Ishikawa (cell line): ENCODE measurements around the gene SEL1L.

Source experiments
- CEBPB ChIP-seq: IDR thresholded peaks from 2 replicates; pipeline ENCODE4 v1.6.1; 2012
- EGR1 ChIP-seq: IDR thresholded peaks from 2 replicates; pipeline ENCODE4 v1.6.1; 2012
- EP300 ChIP-seq: IDR thresholded peaks from 2 replicates; pipeline ENCODE4 v1.6.1; 2012; ENCODE audit warnings: borderline replicate concordance
- FOXM1 ChIP-seq: IDR thresholded peaks from 2 replicates; pipeline ENCODE4 v1.6.1; 2012; ENCODE audit warnings: low read depth, borderline replicate concordance
- NFIC ChIP-seq: IDR thresholded peaks from 2 replicates; pipeline ENCODE4 v1.6.1; 2012
- RAD21 ChIP-seq: IDR thresholded peaks from 2 replicates; pipeline ENCODE4 v1.6.1; 2012; ENCODE audit warnings: low read depth
- TAF1 ChIP-seq: IDR thresholded peaks from 2 replicates; pipeline ENCODE4 v1.6.1; 2012; ENCODE audit warnings: low read depth, mild to moderate bottlenecking
- TCF12 ChIP-seq: IDR thresholded peaks from 2 replicates; pipeline ENCODE4 v1.6.1; 2012; ENCODE audit warnings: low read depth
- TEAD4 ChIP-seq: IDR thresholded peaks from 2 replicates; pipeline ENCODE4 v1.6.1; 2012
- USF1 ChIP-seq: IDR thresholded peaks from 2 replicates; pipeline ENCODE4 v1.6.1; 2012
- YY1 ChIP-seq: IDR thresholded peaks from 2 replicates; pipeline ENCODE4 v1.6.1; 2012; ENCODE audit warnings: low read depth
- TF ChIP-seq, protein P1 (sequence below): IDR thresholded peaks from 2 replicates; pipeline ENCODE4 v1.6.1; 2012; ENCODE audit warnings: low read depth, mild to moderate bottlenecking
- TF ChIP-seq, protein P2 (sequence below): IDR thresholded peaks from 2 replicates; pipeline ENCODE4 v1.6.1; 2012

The SEL1L gene

GRCh38 chr14:81571437-81571836, 37.8 kb upstream of the SEL1L start:
- TF ChIP-seq EGR1 (no peak), TCF12 (no peak)

- TF ChIP-seq YY1 (no peak), USF1 (no peak), TEAD4 (no peak)
- TF ChIP-seq, protein P1, sequence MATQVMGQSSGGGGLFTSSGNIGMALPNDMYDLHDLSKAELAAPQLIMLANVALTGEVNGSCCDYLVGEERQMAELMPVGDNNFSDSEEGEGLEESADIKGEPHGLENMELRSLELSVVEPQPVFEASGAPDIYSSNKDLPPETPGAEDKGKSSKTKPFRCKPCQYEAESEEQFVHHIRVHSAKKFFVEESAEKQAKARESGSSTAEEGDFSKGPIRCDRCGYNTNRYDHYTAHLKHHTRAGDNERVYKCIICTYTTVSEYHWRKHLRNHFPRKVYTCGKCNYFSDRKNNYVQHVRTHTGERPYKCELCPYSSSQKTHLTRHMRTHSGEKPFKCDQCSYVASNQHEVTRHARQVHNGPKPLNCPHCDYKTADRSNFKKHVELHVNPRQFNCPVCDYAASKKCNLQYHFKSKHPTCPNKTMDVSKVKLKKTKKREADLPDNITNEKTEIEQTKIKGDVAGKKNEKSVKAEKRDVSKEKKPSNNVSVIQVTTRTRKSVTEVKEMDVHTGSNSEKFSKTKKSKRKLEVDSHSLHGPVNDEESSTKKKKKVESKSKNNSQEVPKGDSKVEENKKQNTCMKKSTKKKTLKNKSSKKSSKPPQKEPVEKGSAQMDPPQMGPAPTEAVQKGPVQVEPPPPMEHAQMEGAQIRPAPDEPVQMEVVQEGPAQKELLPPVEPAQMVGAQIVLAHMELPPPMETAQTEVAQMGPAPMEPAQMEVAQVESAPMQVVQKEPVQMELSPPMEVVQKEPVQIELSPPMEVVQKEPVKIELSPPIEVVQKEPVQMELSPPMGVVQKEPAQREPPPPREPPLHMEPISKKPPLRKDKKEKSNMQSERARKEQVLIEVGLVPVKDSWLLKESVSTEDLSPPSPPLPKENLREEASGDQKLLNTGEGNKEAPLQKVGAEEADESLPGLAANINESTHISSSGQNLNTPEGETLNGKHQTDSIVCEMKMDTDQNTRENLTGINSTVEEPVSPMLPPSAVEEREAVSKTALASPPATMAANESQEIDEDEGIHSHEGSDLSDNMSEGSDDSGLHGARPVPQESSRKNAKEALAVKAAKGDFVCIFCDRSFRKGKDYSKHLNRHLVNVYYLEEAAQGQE, result peak; percentile 37; the same call in 1 of the 2 replicates
Measured at GRCh38 chr14:81567302-81567701, 33.6 kb upstream of the SEL1L start.

DNA sequence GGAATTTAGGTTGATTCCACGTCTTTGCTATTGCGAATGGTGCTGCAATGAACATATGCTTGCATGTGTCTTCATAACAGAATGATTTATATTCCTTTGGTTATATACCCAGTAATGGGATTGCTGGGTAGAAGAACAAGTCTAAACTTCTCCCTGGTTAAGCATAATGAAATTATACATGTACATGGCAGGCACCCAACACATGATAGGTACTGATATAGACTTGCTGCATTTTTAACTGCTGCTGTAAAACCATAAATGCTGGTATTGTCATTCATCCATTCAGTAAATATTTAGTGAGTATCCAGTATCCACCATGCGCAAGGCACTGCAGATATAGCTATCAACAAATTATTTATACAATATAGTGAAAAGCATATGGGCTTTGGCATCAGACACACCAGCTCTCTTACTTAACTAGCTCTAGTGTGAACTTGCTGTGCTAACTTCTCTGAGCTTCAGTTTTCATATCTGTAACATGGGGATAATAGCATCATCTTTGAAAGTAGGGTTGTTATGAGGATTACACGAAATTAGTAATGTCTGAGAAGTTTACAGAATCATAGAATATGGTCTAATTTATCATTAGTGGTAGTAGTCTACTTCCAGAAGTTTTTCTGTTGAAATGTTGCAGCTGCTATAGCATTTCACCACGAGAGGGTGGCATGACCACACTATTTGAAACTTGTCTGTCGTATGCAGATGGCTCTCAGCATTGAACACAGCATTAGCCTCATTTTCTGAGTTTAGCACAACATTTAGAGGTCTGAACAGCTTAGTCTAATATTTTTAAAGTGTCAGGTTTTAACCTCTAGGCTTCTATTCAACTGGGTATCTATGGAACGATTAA, 32.0 kb upstream of the SEL1L start:
- TF ChIP-seq TCF12 (no peak), NFIC (no peak), RAD21 (peak; percentile 69)

GRCh38 chr14:81562818-81563217, 29.2 kb upstream of the SEL1L start:
- TF ChIP-seq YY1, result no peak
- TF ChIP-seq TAF1, result no peak
- TF ChIP-seq FOXM1, result no peak
- TF ChIP-seq, protein P1, result no peak
- TF ChIP-seq TEAD4, result no peak
- no peak for TF ChIP-seq TCF12
- TF ChIP-seq NFIC, result no peak
- TF ChIP-seq EP300, result no peak
- no peak for TF ChIP-seq USF1
- TF ChIP-seq CEBPB, result no peak
- TF ChIP-seq, protein P2, sequence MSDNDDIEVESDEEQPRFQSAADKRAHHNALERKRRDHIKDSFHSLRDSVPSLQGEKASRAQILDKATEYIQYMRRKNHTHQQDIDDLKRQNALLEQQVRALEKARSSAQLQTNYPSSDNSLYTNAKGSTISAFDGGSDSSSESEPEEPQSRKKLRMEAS, result no peak
- TF ChIP-seq EGR1, result no peak

GRCh38 chr14:81561084-81561775, 27.6 kb upstream of the SEL1L start:
- TF ChIP-seq EGR1 (no peak), CEBPB (no peak), NFIC (no peak)

DNA sequence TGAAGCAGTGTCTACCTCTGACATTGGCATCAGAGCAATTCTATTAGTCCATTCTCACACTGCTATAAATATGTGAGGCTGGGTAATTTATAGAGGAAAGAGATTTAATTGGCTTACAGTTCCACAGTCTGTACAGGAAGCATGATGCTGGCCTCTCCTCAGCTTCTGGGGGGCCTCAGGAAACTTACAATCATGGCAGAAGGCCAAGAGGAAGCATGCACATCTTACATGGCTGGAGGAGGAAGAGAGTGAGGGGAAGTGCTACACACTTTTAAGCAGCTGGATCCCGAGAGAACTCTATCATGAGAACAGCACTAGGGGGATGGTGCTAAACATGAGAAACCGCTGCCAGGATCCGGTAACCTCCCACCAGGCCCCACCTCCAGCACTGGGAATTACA, 25.7 kb upstream of the SEL1L start:
- TF ChIP-seq, protein P1, result no peak
- TF ChIP-seq YY1, result no peak
- no peak for TF ChIP-seq TCF12
- no peak for TF ChIP-seq TAF1
- TF ChIP-seq, protein P2, result no peak
- no peak for TF ChIP-seq EGR1
- no peak for TF ChIP-seq FOXM1
- no peak for TF ChIP-seq USF1
- no peak for TF ChIP-seq NFIC
- no peak for TF ChIP-seq RAD21
- no peak for TF ChIP-seq TEAD4
